ENCODE results near the gene VAC14.

GRCh38 chr16:70665806-70666735 lies 134.9 kb downstream of the VAC14 start:
- TF ChIP-seq POLR2A (IDR thresholded peaks at IDR 0.05; ENCODE audit: low read depth, low read length), result no peak
- no peak for TF ChIP-seq SPI1 (IDR thresholded peaks at IDR 0.05; ENCODE audit: low read depth, low read length)

All from GM12891 (cell line).